ENCODE results near the gene SECTM1. TPM values are rescaled to one million over a fixed set of nuclear protein-coding genes. Genes with fewer than 3 reads are reported as not detected.
A peak's percentile ranks its signal among the peaks of the same experiment; 100 is the strongest.

The SECTM1 gene
- total RNA-seq, 2 experiments from 2014 or later, result 12.2 to 12.7 TPM

- Mint-ChIP-seq H3K27ac (no peak overlapping the region), H3K4me3 (no peak overlapping the region), H3K9me3 (no peaks in the 10 kb centered on the region), H3K27me3 (no peaks in the 10 kb centered on the region), H3K4me1 (ENCODE audit: low read depth) (peaks cover 25% of the 10 kb centered on the region), H3K36me3 (peaks cover 6% of the 10 kb centered on the region)
- CTCF ChIA-PET, result no interaction called here
- DNase-seq, result no peak
- intact Hi-C loops (cut with micrococcal nuclease), result no loop called here
- POLR2A ChIA-PET, result no interaction called here
These were observed 4.5 kb downstream of the SECTM1 start for GRCh38 chr17:82328994-82329507.

- Mint-ChIP-seq H3K27me3 (no peaks in the 10 kb centered on the region), H3K9me3 (no peaks in the 10 kb centered on the region), H3K27ac (no peak overlapping the region), H3K4me3 (no peak overlapping the region), H3K4me1 (ENCODE audit: low read depth) (peaks cover 30% of the 10 kb centered on the region), H3K36me3 (peaks cover 11% of the 10 kb centered on the region)
- intact Hi-C loops (cut with micrococcal nuclease), result no loop called here
- ChIA-PET CTCF (no interaction called here), POLR2A (no interaction called here)
- no peak for DNase-seq
These were observed 5.2 kb downstream of the SECTM1 start for GRCh38 chr17:82328141-82328993.

- Mint-ChIP-seq H3K36me3 (peaks cover 12% of the 10 kb centered on the region), H3K27me3 (no peaks in the 10 kb centered on the region), H3K9me3 (no peaks in the 10 kb centered on the region), H3K4me1 (ENCODE audit: low read depth) (peaks cover 30% of the 10 kb centered on the region), H3K27ac (no peak overlapping the region), H3K4me3 (no peak overlapping the region)
- intact Hi-C loops (cut with micrococcal nuclease), result no loop called here
- ChIA-PET CTCF (no interaction called here), POLR2A (no interaction called here)
- DNase-seq, result no peak
These were observed 5.8 kb downstream of the SECTM1 start for GRCh38 chr17:82327757-82328140.

DNA sequence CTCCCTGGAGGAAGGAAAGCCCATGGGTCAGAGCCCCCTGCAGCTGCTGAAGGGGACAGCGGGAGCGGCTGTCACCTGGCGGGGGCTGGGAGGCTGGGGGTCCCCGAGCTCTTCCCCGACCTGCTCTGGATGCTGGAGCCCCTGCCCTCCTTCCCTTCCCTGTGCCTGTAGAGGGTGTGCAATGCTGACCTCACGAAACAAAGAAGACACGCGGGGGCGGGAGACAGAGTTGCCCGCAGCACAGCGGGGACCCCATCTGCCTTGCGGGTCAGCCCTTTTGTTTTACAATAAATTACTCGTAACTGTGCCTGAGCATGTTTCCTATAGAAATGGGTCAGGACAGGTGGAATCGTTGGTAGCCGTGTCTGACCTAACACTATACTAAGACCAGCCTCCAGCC lies 6.3 kb downstream of the SECTM1 start:
- CTCF ChIA-PET, result no interaction called here

GRCh38 chr17:82325286-82326180 lies 8.0 kb downstream of the SECTM1 start:
- Mint-ChIP-seq H3K27ac (peak overlapping the region; percentile 62), H3K27me3 (no peaks in the 10 kb centered on the region)
- DNase-seq, result no peak

More for the DNA sequence above, 6.3 kb downstream of the SECTM1 start:
- no peaks in the 10 kb centered on the region for H3K9me3 Mint-ChIP-seq
- no peak overlapping the region for H3K27ac Mint-ChIP-seq
- no peaks in the 10 kb centered on the region for H3K27me3 Mint-ChIP-seq
- intact Hi-C loops (cut with micrococcal nuclease), result no loop called here
- H3K36me3 Mint-ChIP-seq, result peaks cover 15% of the 10 kb centered on the region
- no peak for DNase-seq
- H3K4me3 Mint-ChIP-seq, result no peak overlapping the region
- H3K4me1 Mint-ChIP-seq (ENCODE audit: low read depth), result peaks cover 27% of the 10 kb centered on the region
- POLR2A ChIA-PET, result no interaction called here

DNA sequence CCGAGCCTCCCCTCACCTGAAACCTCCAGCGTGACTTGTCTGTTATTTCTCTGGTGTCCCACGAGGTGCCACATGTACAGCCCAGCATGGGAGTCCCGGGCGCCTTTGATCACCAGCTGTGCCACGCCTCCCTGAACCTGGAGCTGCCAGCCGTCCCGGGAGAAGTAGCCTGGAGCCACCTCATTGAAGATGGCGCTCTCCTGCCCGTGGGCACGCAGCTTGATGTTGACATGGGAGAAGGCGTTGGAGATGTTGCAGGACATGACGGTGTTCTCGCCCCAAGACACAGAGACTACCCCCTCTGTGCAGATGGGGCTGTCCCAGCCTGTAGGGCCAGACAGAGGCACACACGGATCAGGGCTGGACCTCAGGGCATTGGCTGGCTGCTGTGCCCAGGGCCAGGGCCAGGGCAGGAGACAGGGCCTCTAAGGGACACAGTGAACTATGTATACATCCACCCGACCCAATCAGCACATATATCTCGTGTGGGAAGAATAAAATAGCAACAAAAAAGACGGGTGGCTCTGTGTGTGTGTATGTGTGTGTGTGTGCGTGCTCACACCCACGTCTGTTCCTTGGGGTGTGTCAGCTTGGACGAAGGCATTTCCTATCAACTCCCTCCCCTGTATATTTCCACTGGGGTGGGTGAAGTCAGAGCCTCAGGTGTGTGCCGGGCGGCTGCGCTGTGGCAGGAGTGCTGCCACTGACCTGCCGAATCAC lies 8.8 kb downstream of the SECTM1 start:
- Mint-ChIP-seq H3K4me3 (peak overlapping the region; percentile 43), H3K9me3 (no peaks in the 10 kb centered on the region), H3K27ac (peak overlapping the region; percentile 62), H3K4me1 (ENCODE audit: low read depth) (peaks cover 29% of the 10 kb centered on the region), H3K27me3 (no peaks in the 10 kb centered on the region), H3K36me3 (peaks cover 23% of the 10 kb centered on the region)
- ChIA-PET CTCF (interaction anchor here (1.1 to 6.1 kb wide), 2 partner anchors 25 to 89 kb away, joined by 4 to 113 read pairs; no protein-coding TSS in a partner anchor), POLR2A (interaction anchor here (0.7 to 2.1 kb wide), 2 partner anchors 12 to 89 kb away, joined by 3 to 7 read pairs; no protein-coding TSS in a partner anchor)
- intact Hi-C loops (cut with micrococcal nuclease), result no loop called here
- peak; percentile 56 for DNase-seq

More at GRCh38 chr17:82325286-82326180, 8.0 kb downstream of the SECTM1 start:
- POLR2A ChIA-PET, result interaction anchor here (0.7 kb wide), 1 partner anchor 12 kb away, joined by 3 read pairs; no protein-coding TSS in a partner anchor
- CTCF ChIA-PET, result interaction anchor here (1.0 to 6.1 kb wide), 3 partner anchors 25 to 92 kb away, joined by 4 to 113 read pairs (median 4); no protein-coding TSS in a partner anchor
- intact Hi-C loops (cut with micrococcal nuclease), result no loop called here
- Mint-ChIP-seq H3K9me3 (no peaks in the 10 kb centered on the region), H3K36me3 (peaks cover 23% of the 10 kb centered on the region), H3K4me1 (ENCODE audit: low read depth) (peaks cover 29% of the 10 kb centered on the region), H3K4me3 (peak overlapping the region; percentile 43)

- no peak for DNase-seq
- intact Hi-C loops (cut with micrococcal nuclease), result no loop called here
- CTCF ChIA-PET, result interaction anchor here (0.6 to 6.1 kb wide), 3 partner anchors 8 to 80 kb away, joined by 3 to 113 read pairs (median 3); no protein-coding TSS in a partner anchor
- H3K9me3 Mint-ChIP-seq, result no peaks in the 10 kb centered on the region
- no peaks in the 10 kb centered on the region for H3K27me3 Mint-ChIP-seq
- POLR2A ChIA-PET, result interaction anchor here (0.6 to 3.0 kb wide), 4 partner anchors 9 to 88 kb away, joined by 3 to 47 read pairs (median 6); partner anchors contain the start of gene SECTM1
- peak overlapping the region; percentile 80 for H3K4me3 Mint-ChIP-seq
- H3K36me3 Mint-ChIP-seq, result peaks cover 23% of the 10 kb centered on the region
- peaks cover 29% of the 10 kb centered on the region for H3K4me1 Mint-ChIP-seq (ENCODE audit: low read depth)
- peak overlapping the region; percentile 70 for H3K27ac Mint-ChIP-seq
These were observed 9.9 kb downstream of the SECTM1 start for GRCh38 chr17:82323514-82324234.

DNA sequence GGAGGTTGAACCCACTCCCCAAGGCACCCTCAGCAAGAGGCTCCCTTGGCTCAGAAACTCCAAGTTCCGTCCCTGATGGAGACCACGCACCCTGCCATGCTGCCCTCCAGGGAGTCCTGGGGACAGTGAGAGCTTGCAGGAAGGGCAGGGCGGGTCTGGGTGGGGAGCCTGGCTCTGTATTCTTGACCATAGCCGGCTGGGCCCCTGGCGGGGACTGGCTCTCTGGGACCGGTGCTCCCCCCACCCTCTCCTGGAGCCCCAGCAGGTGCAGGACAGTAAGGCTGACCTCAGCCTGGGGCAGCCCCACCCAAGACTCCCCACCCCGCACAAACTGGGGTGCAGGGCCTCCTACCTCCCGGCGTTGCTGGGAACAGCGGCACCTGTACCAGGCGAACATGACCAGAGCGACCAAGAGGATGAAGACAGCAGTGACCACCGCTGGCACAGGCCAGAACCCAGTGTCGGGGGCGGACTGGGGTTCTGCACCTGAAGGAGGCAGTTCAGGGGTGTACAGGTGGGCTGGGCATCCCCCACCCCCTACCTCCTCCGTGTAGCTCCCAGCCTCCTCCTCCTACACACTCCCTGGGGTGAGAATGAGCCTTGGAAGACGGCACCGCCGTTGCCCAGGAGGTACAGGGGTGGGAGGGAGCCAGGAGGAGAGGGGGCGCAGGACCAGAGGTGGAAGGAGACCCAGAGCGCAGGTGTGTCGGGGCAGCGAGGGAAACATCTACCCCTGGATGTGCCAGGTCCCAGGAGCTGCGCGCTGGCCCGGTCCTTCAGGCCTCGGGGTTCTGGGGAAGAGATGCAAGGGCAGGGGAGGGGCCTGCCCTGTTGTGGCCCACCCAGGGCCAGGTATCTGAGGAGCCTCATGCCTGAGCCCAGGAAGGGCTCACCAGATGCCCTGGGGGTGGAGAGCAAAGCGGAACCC lies 10.8 kb downstream of the SECTM1 start:
- DNase-seq, result no peak
- peak overlapping the region; percentile 78 for H3K27ac Mint-ChIP-seq
- H3K4me3 Mint-ChIP-seq, result peak overlapping the region; percentile 80
- peaks cover 23% of the 10 kb centered on the region for H3K36me3 Mint-ChIP-seq
- H3K9me3 Mint-ChIP-seq, result no peaks in the 10 kb centered on the region
- H3K4me1 Mint-ChIP-seq (ENCODE audit: low read depth), result peaks cover 29% of the 10 kb centered on the region
- intact Hi-C loops (cut with micrococcal nuclease), result no loop called here
- H3K27me3 Mint-ChIP-seq, result no peaks in the 10 kb centered on the region
- ChIA-PET CTCF (interaction anchor here (0.6 to 6.1 kb wide), 9 partner anchors 8 to 94 kb away, joined by 3 to 113 read pairs (median 3); partner anchors contain the start of gene SECTM1), POLR2A (interaction anchor here (0.6 to 3.0 kb wide), 5 partner anchors 10 to 87 kb away, joined by 3 to 47 read pairs (median 5); partner anchors contain the start of gene SECTM1)

GRCh38 chr17:82321947-82322466 lies 11.6 kb downstream of the SECTM1 start:
- Mint-ChIP-seq H3K27ac (no peak overlapping the region), H3K27me3 (no peaks in the 10 kb centered on the region), H3K9me3 (no peaks in the 10 kb centered on the region), H3K36me3 (peaks cover 25% of the 10 kb centered on the region), H3K4me3 (peak overlapping the region; percentile 80), H3K4me1 (ENCODE audit: low read depth) (peaks cover 29% of the 10 kb centered on the region)
- DNase-seq, result peak; percentile 37
- POLR2A ChIA-PET, result interaction anchor here (0.6 to 3.0 kb wide), 6 partner anchors 11 to 86 kb away, joined by 3 to 47 read pairs (median 8); partner anchors contain the start of gene SECTM1
- CTCF ChIA-PET, result interaction anchor here (0.6 to 6.1 kb wide), 11 partner anchors 12 to 116 kb away, joined by 3 to 113 read pairs (median 3); partner anchors contain the start of gene SECTM1
- intact Hi-C loops (cut with micrococcal nuclease), result loop anchor here (1.0 to 2.0 kb wide), 4 partner anchors 16 to 86 kb away; partner anchors contain the start of gene CSNK1D
